Prostate gland (tissue), 2 donors: ENCODE data around the gene DLL1. TPM values are rescaled to one million over a fixed set of nuclear protein-coding genes. Genes with fewer than 3 reads are reported as not detected.

Experiments
- DNase-seq: peaks from one replicate; pipeline ENCODE4 v3.0.0-alpha.2; 2019; ENCODE audit warnings: low spot score
- H3K27ac ChIP-seq, 2 donors: fragments of 200-600 bp; sonication (generic); 2 replicates each; pipeline ENCODE4 v1.5.1; 2017 to 2019
- H3K27me3 ChIP-seq: fragments of 200-600 bp; sonication (generic); replicated peaks from 2 replicates; pipeline ENCODE4 v1.5.1; 2019; ENCODE audit not compliant: insufficient read depth
- H3K36me3 ChIP-seq, 2 donors: fragments of 200-600 bp; sonication (generic); 1 replicate in 1 of 2; 2 replicates in 1 of 2; pipeline versions ENCODE4 v1.5.1 to v1.8.1; 2017 to 2019
- H3K4me1 ChIP-seq: fragments of 200-600 bp; sonication (generic); replicated peaks from 2 replicates; pipeline ENCODE4 v1.5.1; 2019
- H3K4me3 ChIP-seq, 2 donors: fragments of 200-600 bp; sonication (generic); 2 replicates each; pipeline ENCODE4 v1.5.1; 2017 to 2019
- H3K9me3 ChIP-seq: fragments of 200-600 bp; sonication (generic); 2 replicates; pipeline ENCODE4 v1.5.1; 2017
- POLR2A ChIP-seq: fragments of 450-650 bp; IDR thresholded peaks from one replicate; pipeline ENCODE4 v1.6.1; 2016; ENCODE audit warnings: antibody characterized with exemption, mild to moderate bottlenecking
- POLR2AphosphoS5 ChIP-seq: sonication (generic); formaldehyde crosslinking; IDR thresholded peaks from one replicate; pipeline ENCODE4 v1.6.1; 2017; ENCODE audit warnings: antibody characterized with exemption
- WGBS: methylation state at CpG from one replicate; pipeline ENCODE4 v1.1.5; 2018; 5-methylcytosine and 5-hydroxymethylcytosine counted together
- intact Hi-C: fragments of 100-400 bp; cut with DNase I; formaldehyde crosslinking; loops from one replicate; pipeline ENCODE4 v1.14.2; 2022
- total RNA-seq, 2 donors: library from RNA; depleted of rRNA; stranded (reverse); fragments of >200 nt; gene quantifications; one replicate each; pipeline ENCODE4 v1.1.0, GENCODE V29; 2016
- TF ChIP-seq, protein P1 (sequence below), 4 experiments: fragments of 200-600 bp in 2 of 4; fragments of 450-650 bp in 2 of 4; sonication (generic) in 2 of 4; IDR thresholded peaks; 1 replicate in 3 of 4; 2 replicates in 1 of 4; pipeline ENCODE4 v1.5.1; 2016 to 2019; ENCODE audit warnings: antibody characterized with exemption in 4 of 4, mild to moderate bottlenecking in 2 of 4, moderate library complexity in 2 of 4

Gene DLL1
- total RNA-seq, 2 donors from 2014 or later: 16.0 to 40.4 TPM

DNA sequence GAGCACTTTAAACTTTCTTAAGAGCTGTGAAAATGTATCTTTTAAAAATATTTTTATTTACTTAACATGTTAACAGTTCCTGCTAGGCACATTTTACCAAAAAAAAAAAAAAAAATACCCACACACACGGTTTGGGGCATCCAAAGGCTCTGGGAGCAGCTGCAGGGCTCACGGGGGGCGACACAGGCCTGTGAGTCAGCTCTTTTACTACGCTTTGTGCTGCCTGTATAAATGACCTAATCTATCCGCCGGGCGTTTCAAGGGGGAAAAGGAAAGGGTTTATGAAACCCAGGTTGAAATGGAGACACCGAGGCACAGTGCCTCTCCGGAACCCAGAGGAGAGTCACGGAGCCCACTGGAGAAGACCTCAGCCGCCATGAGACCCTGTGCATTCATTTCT, 40.4 kb downstream of the DLL1 start:
- TF ChIP-seq, protein P1, sequence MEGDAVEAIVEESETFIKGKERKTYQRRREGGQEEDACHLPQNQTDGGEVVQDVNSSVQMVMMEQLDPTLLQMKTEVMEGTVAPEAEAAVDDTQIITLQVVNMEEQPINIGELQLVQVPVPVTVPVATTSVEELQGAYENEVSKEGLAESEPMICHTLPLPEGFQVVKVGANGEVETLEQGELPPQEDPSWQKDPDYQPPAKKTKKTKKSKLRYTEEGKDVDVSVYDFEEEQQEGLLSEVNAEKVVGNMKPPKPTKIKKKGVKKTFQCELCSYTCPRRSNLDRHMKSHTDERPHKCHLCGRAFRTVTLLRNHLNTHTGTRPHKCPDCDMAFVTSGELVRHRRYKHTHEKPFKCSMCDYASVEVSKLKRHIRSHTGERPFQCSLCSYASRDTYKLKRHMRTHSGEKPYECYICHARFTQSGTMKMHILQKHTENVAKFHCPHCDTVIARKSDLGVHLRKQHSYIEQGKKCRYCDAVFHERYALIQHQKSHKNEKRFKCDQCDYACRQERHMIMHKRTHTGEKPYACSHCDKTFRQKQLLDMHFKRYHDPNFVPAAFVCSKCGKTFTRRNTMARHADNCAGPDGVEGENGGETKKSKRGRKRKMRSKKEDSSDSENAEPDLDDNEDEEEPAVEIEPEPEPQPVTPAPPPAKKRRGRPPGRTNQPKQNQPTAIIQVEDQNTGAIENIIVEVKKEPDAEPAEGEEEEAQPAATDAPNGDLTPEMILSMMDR (IDR thresholded peaks at IDR 0.05): no peak
- no peak for TF ChIP-seq POLR2AphosphoS5
- TF ChIP-seq POLR2A: no peak
- H3K36me3 ChIP-seq: no peaks in the 10 kb centered on the region
- DNase-seq: no peak
- H3K9me3 ChIP-seq: no peaks in the 10 kb centered on the region
- no peaks in the 10 kb centered on the region for H3K27me3 ChIP-seq
- no peak overlapping the region for H3K27ac ChIP-seq
- intact Hi-C loops: no loop called here
- no peaks in the 10 kb centered on the region for H3K4me1 ChIP-seq
- no peak overlapping the region for H3K4me3 ChIP-seq
- WGBS: 81% methylated on average over 11 of the region's 11 CpGs

DNA sequence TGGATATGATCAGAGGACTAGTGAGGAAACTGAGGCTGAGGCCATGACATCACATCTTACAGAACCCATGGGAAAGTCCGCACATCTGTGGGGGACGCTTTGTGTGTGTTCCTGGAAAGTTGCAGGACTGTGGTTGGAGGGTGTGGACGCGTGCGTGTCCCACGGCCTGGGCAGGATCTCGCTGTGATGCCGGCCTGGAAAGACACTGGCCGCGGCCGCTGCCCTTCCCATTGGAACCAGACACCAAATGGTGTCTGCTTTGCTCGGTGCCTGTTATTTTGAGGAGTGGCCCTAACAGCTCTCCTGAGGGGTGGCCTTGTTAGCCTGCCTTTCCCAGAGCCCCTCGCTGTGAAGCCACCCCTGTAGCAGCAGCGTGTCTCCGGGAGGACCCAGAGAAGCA, 41.1 kb downstream of the DLL1 start:
- intact Hi-C loops: no loop called here
- WGBS: 96% methylated on average over 15 of the region's 15 CpGs

DNA sequence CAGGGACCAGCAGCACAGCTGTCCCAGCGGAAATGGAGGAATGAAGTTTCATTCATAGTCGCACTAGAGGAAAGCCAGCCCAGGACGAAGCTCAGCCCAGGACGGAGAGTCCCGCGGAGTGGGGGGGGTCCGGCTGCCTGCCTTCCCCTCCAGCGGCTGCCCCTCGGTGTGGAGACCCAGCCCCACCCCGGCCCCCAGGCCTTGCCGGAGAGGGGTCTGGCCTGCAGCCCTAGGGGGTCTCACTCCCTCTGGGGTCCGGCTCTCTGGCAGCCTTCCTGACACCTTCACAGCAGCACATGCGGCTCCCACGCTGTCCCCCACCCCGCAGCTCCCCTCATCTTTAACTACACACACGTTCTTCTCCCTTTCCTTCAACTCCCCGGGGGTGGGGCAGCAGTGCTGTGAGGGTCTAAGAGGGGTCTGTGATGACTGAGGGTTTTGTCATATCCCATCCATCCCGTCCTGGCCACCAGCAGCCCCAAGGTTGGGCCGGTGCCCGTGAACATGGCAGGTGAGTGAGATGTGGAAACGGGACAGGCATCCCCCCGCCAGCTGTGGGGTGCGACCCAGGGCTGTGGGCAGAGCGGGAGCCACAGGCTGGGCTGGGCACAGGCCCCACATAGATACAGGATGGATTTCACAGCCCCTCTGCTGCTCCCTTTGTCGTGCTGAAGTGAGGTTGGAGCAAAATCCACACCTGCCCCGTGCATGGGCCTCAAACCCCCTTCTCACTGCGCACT, 41.8 kb downstream of the DLL1 start:
- intact Hi-C loops: no loop called here
- Histone ChIP-seq H3K4me1 (no peaks in the 10 kb centered on the region), H3K27ac (peak overlapping the region; percentile 20 to 35), H3K36me3 (no peaks in the 10 kb centered on the region), H3K27me3 (no peaks in the 10 kb centered on the region), H3K9me3 (no peaks in the 10 kb centered on the region), H3K4me3 (no peak overlapping the region)
- WGBS: 86% methylated on average over 27 of the region's 27 CpGs
- no peak for TF ChIP-seq POLR2A
- DNase-seq: no peak

More for the DNA sequence above, 41.1 kb downstream of the DLL1 start:
- no peaks in the 10 kb centered on the region for H3K9me3 ChIP-seq
- TF ChIP-seq POLR2AphosphoS5 (no peak), POLR2A (no peak)
- no peak overlapping the region for H3K4me3 ChIP-seq
- DNase-seq: no peak
- H3K27ac ChIP-seq: no peak overlapping the region
- H3K36me3 ChIP-seq: no peaks in the 10 kb centered on the region
- no peaks in the 10 kb centered on the region for H3K27me3 ChIP-seq
- no peaks in the 10 kb centered on the region for H3K4me1 ChIP-seq

DNA sequence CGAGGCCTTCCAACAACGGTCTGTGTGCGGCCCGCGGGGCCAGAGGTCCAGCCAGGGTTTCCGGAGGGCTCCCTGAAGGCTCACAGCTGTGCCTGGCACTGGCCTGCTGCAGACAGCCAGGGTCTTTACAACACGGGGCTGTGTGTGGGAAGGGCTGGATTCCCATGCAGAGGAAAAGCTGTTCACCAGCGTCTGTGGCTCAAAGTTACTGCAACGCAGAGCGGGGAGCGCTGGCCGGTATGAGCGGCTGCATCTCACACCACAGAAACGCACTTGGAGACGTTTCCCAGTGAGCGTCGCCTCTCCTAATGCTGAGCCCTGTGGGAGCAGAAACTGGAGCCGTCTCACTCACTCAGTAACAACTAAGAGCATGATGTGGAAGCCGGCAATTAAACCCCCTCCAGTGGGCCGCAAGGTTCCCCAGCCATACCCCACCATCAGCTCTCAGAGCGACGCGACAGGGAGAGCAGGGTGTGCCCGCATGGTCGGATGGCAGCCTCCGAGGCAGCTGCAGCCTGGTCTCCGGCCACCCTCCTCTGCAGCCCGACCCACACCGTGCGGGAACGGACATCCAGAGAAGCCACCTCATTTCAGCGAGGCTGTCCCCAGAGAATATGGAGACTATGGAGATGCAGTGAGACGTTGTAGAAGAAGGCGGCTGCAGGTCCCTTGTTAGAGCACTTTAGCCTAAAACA, 42.6 kb downstream of the DLL1 start:
- H3K36me3 ChIP-seq: no peaks in the 10 kb centered on the region
- no peaks in the 10 kb centered on the region for H3K4me1 ChIP-seq
- no peaks in the 10 kb centered on the region for H3K9me3 ChIP-seq
- TF ChIP-seq POLR2AphosphoS5: no peak
- TF ChIP-seq, protein P1 (IDR thresholded peaks at IDR 0.05): no peak
- no peak for TF ChIP-seq POLR2A
- no peak for DNase-seq
- intact Hi-C loops: no loop called here
- no peak overlapping the region for H3K4me3 ChIP-seq
- H3K27me3 ChIP-seq: no peaks in the 10 kb centered on the region
- peak overlapping the region; percentile 28 to 35 for H3K27ac ChIP-seq
- WGBS: 80% methylated on average over 34 of the region's 34 CpGs

DNA sequence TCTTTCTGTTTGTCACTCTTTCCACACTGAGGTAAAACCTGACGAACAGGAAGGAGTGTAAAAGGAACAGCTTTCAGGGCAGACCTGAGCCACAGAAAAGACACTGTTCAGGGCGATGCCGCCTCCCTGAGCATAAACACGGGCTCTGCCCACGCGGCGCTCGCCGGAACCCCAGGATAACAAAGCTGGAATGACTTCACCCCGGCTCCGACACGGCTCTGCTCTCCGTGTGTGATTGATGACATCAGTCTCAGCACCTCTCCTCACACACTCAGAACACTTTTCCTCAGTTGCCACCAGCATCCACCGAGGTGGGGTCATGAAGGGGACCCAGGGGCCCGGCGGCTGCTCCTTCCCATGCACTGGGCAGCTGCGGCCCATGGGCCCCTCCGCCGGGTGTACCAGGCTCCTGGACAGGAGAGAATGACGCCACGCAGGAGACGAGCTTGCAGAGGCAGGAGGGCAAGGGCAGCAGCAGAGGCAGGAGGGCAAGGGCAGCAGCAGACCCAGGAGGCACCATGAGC, 43.6 kb downstream of the DLL1 start:
- intact Hi-C loops: no loop called here
- TF ChIP-seq POLR2A: no peak
- TF ChIP-seq, protein P1 (IDR thresholded peaks at IDR 0.05): peak in 3 of 4 experiments; percentile 30 to 55 (median 48)
- peak; percentile 71 for TF ChIP-seq POLR2AphosphoS5
- no peaks in the 10 kb centered on the region for H3K4me1 ChIP-seq
- peak; percentile 65 for DNase-seq
- no peak overlapping the region for H3K27ac ChIP-seq
- H3K9me3 ChIP-seq: no peaks in the 10 kb centered on the region
- H3K4me3 ChIP-seq: no peak overlapping the region
- 64% methylated on average over 22 of the region's 22 CpGs for WGBS
- H3K27me3 ChIP-seq: no peaks in the 10 kb centered on the region
- no peaks in the 10 kb centered on the region for H3K36me3 ChIP-seq
